HG03439 (cell line): ENCODE results near the gene TC2N.
"Not testable (repeated sequence)": the region's sequence is repeated elsewhere in the genome, so short reads cannot be mapped to it uniquely, and the experiment has no call there.

Source experiments
- ATAC-seq: cut with Tn5 transposase; IDR thresholded peaks from one replicate; pipeline ENCODE4 v1.9.1; 2021; ENCODE audit warnings: mild to moderate bottlenecking, moderate library complexity; ENCODE audit not compliant: unreplicated experiment

TC2N gene

GRCh38 chr14:91870001-91870400 is 2.7 kb upstream of the TC2N start:
- no peak for ATAC-seq

GRCh38 chr14:91869556-91869955 is 2.2 kb upstream of the TC2N start:
- no peak for ATAC-seq

- ATAC-seq, result no peak
Observed at GRCh38 chr14:91866511-91867295, 633 bp downstream of the TC2N start.

GRCh38 chr14:91866061-91866460 is 1.3 kb downstream of the TC2N start:
- ATAC-seq, result no peak

- no peak for ATAC-seq
Observed at GRCh38 chr14:91862417-91862816, 4.9 kb downstream of the TC2N start.

GRCh38 chr14:91861091-91861490 is 6.2 kb downstream of the TC2N start:
- no peak for ATAC-seq

- no peak for ATAC-seq
Observed at GRCh38 chr14:91860238-91860637, 7.1 kb downstream of the TC2N start.

- ATAC-seq, result no peak
Observed at GRCh38 chr14:91858536-91859275, 8.6 kb downstream of the TC2N start.

- no peak for ATAC-seq
Observed at GRCh38 chr14:91857614-91858013, 9.7 kb downstream of the TC2N start.

- ATAC-seq, result no peak
Observed at GRCh38 chr14:91854327-91854934, 12.9 kb downstream of the TC2N start.

GRCh38 chr14:91851563-91851962 is 15.8 kb downstream of the TC2N start:
- ATAC-seq, result no peak

- ATAC-seq, result no peak
Observed at GRCh38 chr14:91848504-91849001, 18.8 kb downstream of the TC2N start.

GRCh38 chr14:91847693-91848092 is 19.6 kb downstream of the TC2N start:
- no peak for ATAC-seq

GRCh38 chr14:91845652-91846051 is 21.7 kb downstream of the TC2N start:
- ATAC-seq, result no peak

GRCh38 chr14:91845056-91845455 is 22.3 kb downstream of the TC2N start:
- ATAC-seq, result not testable (repeated sequence)

- no peak for ATAC-seq
Observed at GRCh38 chr14:91844029-91844428, 23.3 kb downstream of the TC2N start.

GRCh38 chr14:91843437-91843836 is 23.9 kb downstream of the TC2N start:
- ATAC-seq, result no peak

- no peak for ATAC-seq
Observed at GRCh38 chr14:91841065-91841464, 26.3 kb downstream of the TC2N start.

GRCh38 chr14:91839749-91840148 is 27.6 kb downstream of the TC2N start:
- ATAC-seq, result no peak

- ATAC-seq, result no peak
Observed at GRCh38 chr14:91837076-91837475, 30.3 kb downstream of the TC2N start.

GRCh38 chr14:91835920-91836843 is 31.2 kb downstream of the TC2N start:
- peak; percentile 59 for ATAC-seq
